HCT116 (cell line): ENCODE measurements around the gene EMD. TPM values are rescaled to one million over a fixed set of nuclear protein-coding genes. Genes with fewer than 3 reads are reported as not detected.
A peak's percentile ranks its signal among the peaks of the same experiment; 100 is the strongest.

Source experiments
- ATAC-seq: fragments of 200-7000 bp; cut with Tn5 transposase; 2 replicates; pipeline ENCODE4 v1.9.1; 2020; ENCODE audit warnings: mild to moderate bottlenecking, moderate library complexity
- BruUV-seq: library from RNA; stranded (reverse); fragments of 400-500 nt; replicated peaks from 2 replicates; lab custom pipeline; 2021; lab: Mats Ljungman, UMichigan
- CTCF ChIA-PET: fragments of 300-600 bp; sonication (Branson Sonifier 250); formaldehyde crosslinking; loops from one replicate; lab custom pipeline; 2021; ENCODE audit warnings: antibody characterized with exemption; lab: Charles Lee
- POLR2A ChIA-PET: fragments of 300-600, 350-600 bp; sonication (Branson Sonifier 250); formaldehyde crosslinking; loops from one replicate; lab custom pipeline; 2021; ENCODE audit warnings: antibody characterized with exemption; lab: Charles Lee
- RAD21 ChIA-PET, 2 experiments: fragments of 300-600 bp; sonication (Branson Sonifier 250); formaldehyde crosslinking; loops; one replicate each; lab custom pipeline; 2023; ENCODE audit warnings: low total read pairs in 2 of 2; ENCODE audit not compliant: uncharacterized antibody in 2 of 2, unreplicated experiment in 2 of 2, low non-redundant PET in 1 of 2; lab: Charles Lee
- DNase-seq: peaks from one replicate; pipeline ENCODE4 v3.0.0-alpha.2; 2010; ENCODE audit warnings: low read depth, low spot score
- H2AFZ ChIP-seq: fragments of 200-600 bp; shearing (Covaris generic), sonication (generic); 2 replicates; pipeline ENCODE4 v1.6.1; 2017; ENCODE audit warnings: low read depth, mixed run types, mixed read lengths, antibody characterized with exemption, low read length; ENCODE audit not compliant: poor library complexity, severe bottlenecking
- H3K27ac ChIP-seq: 2 replicates; pipeline ENCODE4 v1.5.1; 2012; ENCODE audit warnings: low read depth, low read length
- H3K27me3 ChIP-seq: fragments of 200-600 bp; sonication (generic); 2 replicates; pipeline ENCODE4 v1.6.1; 2016; ENCODE audit warnings: mixed run types, low read length, mixed read lengths; ENCODE audit not compliant: insufficient read depth
- H3K36me3 ChIP-seq, 2 experiments: fragments of 200-500 bp in 1 of 2; fragments of 200-600 bp in 1 of 2; sonication (Bioruptor generic) in 1 of 2; sonication (generic) in 1 of 2; 2 replicates each; pipeline versions ENCODE4 v1.5.1 to v1.6.1; 2014 to 2016; ENCODE audit warnings: low read length in 2 of 2, inconsistent platforms in 1 of 2, mixed read lengths in 1 of 2, mixed run types in 1 of 2; ENCODE audit not compliant: insufficient read depth in 2 of 2, control insufficient read depth in 1 of 2
- H3K4me1 ChIP-seq, 2 experiments: fragments of 200-600 bp in 1 of 2; sonication (generic) in 1 of 2; 2 replicates each; pipeline versions ENCODE4 v1.5.1 to v1.6.1; 2012 to 2017; ENCODE audit warnings: low read length in 2 of 2, inconsistent platforms in 1 of 2, mild to moderate bottlenecking in 1 of 2, mixed read lengths in 1 of 2, mixed run types in 1 of 2, moderate library complexity in 1 of 2; ENCODE audit not compliant: insufficient read depth in 2 of 2, control insufficient read depth in 1 of 2
- H3K4me2 ChIP-seq: fragments of 200-600 bp; sonication (generic); 2 replicates; pipeline ENCODE4 v1.6.1; 2017; ENCODE audit warnings: mixed run types, low read length, mixed read lengths
- H3K4me3 ChIP-seq, 2 experiments: fragments of 200-600 bp in 1 of 2; sonication (generic) in 1 of 2; replicated peaks in 1 of 2; 2 replicates each; pipeline ENCODE4 v1.5.1; 2011 to 2016; ENCODE audit warnings: low read length in 2 of 2, control low read depth in 1 of 2, low read depth in 1 of 2, mild to moderate bottlenecking in 1 of 2, mixed read lengths in 1 of 2, mixed run types in 1 of 2
- H3K79me2 ChIP-seq: fragments of 200-600 bp; sonication (generic); 2 replicates; pipeline ENCODE4 v1.6.1; 2017; ENCODE audit warnings: mild to moderate bottlenecking, mixed run types, low read length, moderate library complexity, mixed read lengths; ENCODE audit not compliant: insufficient read depth
- H3K9ac ChIP-seq: fragments of 200-600 bp; sonication (generic); 2 replicates; pipeline ENCODE4 v1.6.1; 2016; ENCODE audit warnings: low read length, mixed read lengths
- H3K9me2 ChIP-seq: fragments of 200-600 bp; sonication (generic), shearing (Covaris generic); 2 replicates; pipeline ENCODE4 v1.6.1; 2017; ENCODE audit warnings: mixed run types, mild to moderate bottlenecking, moderate library complexity; ENCODE audit not compliant: insufficient read depth
- H3K9me3 ChIP-seq, 2 experiments: fragments of 200-500 bp in 1 of 2; fragments of 200-600 bp in 1 of 2; sonication (Bioruptor generic) in 1 of 2; sonication (generic) in 1 of 2; 2 replicates each; pipeline ENCODE4 v1.6.1; 2014 to 2017; ENCODE audit warnings: low read length in 2 of 2, mixed read lengths in 2 of 2, inconsistent platforms in 1 of 2, low read depth in 1 of 2, mild to moderate bottlenecking in 1 of 2, mixed run types in 1 of 2, moderate library complexity in 1 of 2; ENCODE audit not compliant: control insufficient read depth in 1 of 2, insufficient read depth in 1 of 2
- H4K20me1 ChIP-seq: fragments of 200-600 bp; sonication (generic), shearing (Covaris generic); 2 replicates; pipeline ENCODE4 v1.6.1; 2017; ENCODE audit warnings: mixed run types, mild to moderate bottlenecking, moderate library complexity; ENCODE audit not compliant: insufficient read depth
- POLR2AphosphoS5 ChIP-seq: IDR thresholded peaks from 2 replicates; pipeline ENCODE4 v1.6.1; 2011; ENCODE audit warnings: mild to moderate bottlenecking, low read depth, low read length, moderate library complexity
- ZBTB33 ChIP-seq: IDR thresholded peaks from 2 replicates; pipeline ENCODE4 v1.6.1; 2011; ENCODE audit warnings: mild to moderate bottlenecking, low read length, moderate library complexity; ENCODE audit not compliant: insufficient replicate concordance; ENCODE audit errors: extremely low read depth
- intact Hi-C: fragments of 100-400 bp; cut with micrococcal nuclease; formaldehyde crosslinking; loops from 2 replicates; pipeline ENCODE4 v1.10.0; 2022
- total RNA-seq: library from RNA; stranded (reverse); gene quantifications from one replicate; pipeline ENCODE4 v1.2.1, GENCODE V29; 2021; ENCODE audit not compliant: unreplicated experiment

The EMD gene
- total RNA-seq, 1 experiment from 2014 or later, result 102 TPM

- H3K9me2 ChIP-seq, result no peaks in the 10 kb centered on the region
- ChIA-PET RAD21 (no interaction called here), POLR2A (interaction anchor here (0.9 to 1.7 kb wide), 3 partner anchors 10 to 455 kb away, joined by 3 to 6 read pairs (median 4); partner anchors contain the start of gene FLNA)
Measured at GRCh38 chrX:154383359-154384283, 4.5 kb downstream of the EMD start.

More at GRCh38 chrX:154383359-154384283, 4.5 kb downstream of the EMD start:
- H3K27ac ChIP-seq, result no peak overlapping the region
- peaks cover 0 to 4% of the 10 kb centered on the region in 2 experiments; a peak in 2 of 4 replicates for H3K36me3 ChIP-seq
- H3K4me1 ChIP-seq, result peaks cover 3 to 15% of the 10 kb centered on the region in 2 experiments; a peak in 2 of 4 replicates
- no peak for DNase-seq
- H3K4me3 ChIP-seq, result no peak overlapping the region
- CTCF ChIA-PET, result interaction anchor here (1.0 kb wide), 1 partner anchor 10 kb away, joined by 3 read pairs; no protein-coding TSS in a partner anchor
- BruUV-seq, result no TSS peak
- H3K4me2 ChIP-seq, result no peak overlapping the region
- no peaks in the 10 kb centered on the region for H3K27me3 ChIP-seq
- no peak overlapping the region for H3K9ac ChIP-seq
- TF ChIP-seq ZBTB33 (no peak), POLR2AphosphoS5 (0 out of 2 replicates have a peak, but pooled peaks have one; percentile 22)
- TF ChIP-seq, all 23 proteins: peak for 1
- H3K79me2 ChIP-seq, result peaks cover 25% of the 10 kb centered on the region
- no peaks in the 10 kb centered on the region for H3K9me3 ChIP-seq
- intact Hi-C loops, result no loop called here
- no peak overlapping the region for H2AFZ ChIP-seq
- no peak for ATAC-seq
- H4K20me1 ChIP-seq, result no peaks in the 10 kb centered on the region
